ENCODE measurements around the gene NFKB2. TPM values are rescaled to one million over a fixed set of nuclear protein-coding genes. Genes with fewer than 3 reads are reported as not detected.

The NFKB2 gene
- total RNA-seq, 1 donor from 2014 or later: 10.3 TPM

GRCh38 chr10:102423372-102423968 lies 28.0 kb downstream of the NFKB2 start:
- ATAC-seq: no peak

- no peak for ATAC-seq
Measured at GRCh38 chr10:102424145-102424544, 28.6 kb downstream of the NFKB2 start.

- no peak for ATAC-seq
Measured at GRCh38 chr10:102424916-102425315, 29.4 kb downstream of the NFKB2 start.

- no peak for ATAC-seq
Measured at GRCh38 chr10:102425444-102425843, 29.9 kb downstream of the NFKB2 start.

GRCh38 chr10:102426803-102427287 lies 31.3 kb downstream of the NFKB2 start:
- ATAC-seq: no peak

- ATAC-seq: no peak
Measured at GRCh38 chr10:102429468-102429867, 34.0 kb downstream of the NFKB2 start.

- peak; percentile 13 for ATAC-seq
Measured at GRCh38 chr10:102431452-102432124, 36.1 kb downstream of the NFKB2 start.

GRCh38 chr10:102432162-102432950 lies 36.9 kb downstream of the NFKB2 start, which contains the start of gene CUEDC2:
Gene CUEDC2 (minus strand): TSS chr10:102432574. CDS start chr10:102425188, 7,386 bp downstream.
- peak; percentile 95 for ATAC-seq

- no peak for ATAC-seq
Measured at GRCh38 chr10:102433619-102434046, 38.1 kb downstream of the NFKB2 start.

- ATAC-seq: no peak
Measured at GRCh38 chr10:102434394-102435132, 39.1 kb downstream of the NFKB2 start.

GRCh38 chr10:102435133-102435497 lies 39.6 kb downstream of the NFKB2 start:
- ATAC-seq: no peak

GRCh38 chr10:102435529-102436233 lies 40.2 kb downstream of the NFKB2 start:
- ATAC-seq: no peak

- ATAC-seq: no peak
Measured at GRCh38 chr10:102436312-102436711, 40.8 kb downstream of the NFKB2 start.

- no peak for ATAC-seq
Measured at GRCh38 chr10:102437515-102437914, 42.0 kb downstream of the NFKB2 start.

- ATAC-seq: no peak
Measured at GRCh38 chr10:102438374-102438773, 42.9 kb downstream of the NFKB2 start.

GRCh38 chr10:102444851-102445250 lies 49.3 kb downstream of the NFKB2 start:
- no peak for ATAC-seq

GRCh38 chr10:102449321-102450123 lies 54.0 kb downstream of the NFKB2 start:
- ATAC-seq: peak; percentile 76

- no peak for ATAC-seq
Measured at GRCh38 chr10:102450124-102450373, 54.5 kb downstream of the NFKB2 start.

- ATAC-seq: peak; percentile 86
Measured at GRCh38 chr10:102450374-102451104, 55.0 kb downstream of the NFKB2 start.

- ATAC-seq: peak; percentile 69
Measured at GRCh38 chr10:102451105-102451969, 55.8 kb downstream of the NFKB2 start, which contains the start of gene C10orf95. Gene C10orf95 (minus strand): TSS chr10:102451543. CDS start chr10:102451093, 450 bp downstream.

Measured in esophagus mucosa (tissue), 1 donor.